K562 (cell line): ENCODE data around the gene SLCO3A1. TPM values are rescaled to one million over a fixed set of nuclear protein-coding genes. Genes with fewer than 3 reads are reported as not detected.

Experiments
- ATAC-seq: fragments of 200-7000 bp; cut with Tn5 transposase; 3 replicates; pipeline ENCODE4 v1.9.1; 2020; ENCODE audit warnings: moderate library complexity
- BruUV-seq: library from RNA; stranded (reverse); fragments of 400-500 nt; replicated peaks from 2 replicates; lab custom pipeline; 2021; lab: Mats Ljungman, UMichigan
- CTCF ChIA-PET: fragments of 300-600 bp; formaldehyde crosslinking; extraction: SDS; loops from one replicate; lab custom pipeline; 2021; ENCODE audit warnings: low intra/inter-chr PET ratio; lab: Yijun Ruan, JAX
- POLR2A ChIA-PET: fragments of 300-600, 350-650 bp; sonication (Branson Sonifier 250); formaldehyde crosslinking; extraction: SDS; loops from one replicate; lab custom pipeline; 2021; ENCODE audit warnings: antibody characterized with exemption, inconsistent platforms; lab: Yijun Ruan, JAX
- DNase-seq, 4 experiments: peaks; one replicate each; pipeline versions ENCODE4 v3.0.0 to v3.0.0-alpha.2; 2011 to 2018; ENCODE audit warnings: low spot score in 3 of 4, mixed read lengths in 3 of 4; ENCODE audit errors: extremely low read depth in 1 of 4
- FAIRE-seq: peaks from 2 replicates; lab custom pipeline; 2011; peaks lifted over from hg19 to GRCh38; lab: Jason Lieb, UNC
- H2AFZ ChIP-seq: 2 replicates; pipeline ENCODE4 v1.6.0; 2011; ENCODE audit warnings: low read depth, low read length, control low read depth, inconsistent platforms
- H3K27ac ChIP-seq: fragments of 200-600 bp; 3 replicates; pipeline ENCODE4 v1.8.0; 2011; ENCODE audit warnings: low read depth, mild to moderate bottlenecking, control low read depth, inconsistent platforms, low read length, moderate library complexity, mixed read lengths; ENCODE audit errors: extremely low read depth
- H3K27me3 ChIP-seq, 2 experiments: fragments of 300-600 bp in 1 of 2; 2 replicates in 1 of 2; 3 replicates in 1 of 2; pipeline versions ENCODE4 v1.6.0 to v1.8.0; 2011; ENCODE audit warnings: inconsistent platforms in 2 of 2, low read length in 2 of 2, mild to moderate bottlenecking in 1 of 2, mixed read lengths in 1 of 2, moderate library complexity in 1 of 2; ENCODE audit not compliant: control insufficient read depth in 2 of 2, insufficient read depth in 2 of 2
- H3K36me3 ChIP-seq: fragments of 300-600 bp; 3 replicates; pipeline ENCODE4 v1.8.0; 2011; ENCODE audit warnings: mild to moderate bottlenecking, low read length, inconsistent platforms; ENCODE audit not compliant: control insufficient read depth, insufficient read depth
- H3K4me1 ChIP-seq, 2 experiments: fragments of 200-600 bp in 1 of 2; replicated peaks in 1 of 2; 2 replicates in 1 of 2; 3 replicates in 1 of 2; pipeline versions ENCODE4 v1.5.1 to v1.8.0; 2011; ENCODE audit warnings: inconsistent platforms in 2 of 2, low read length in 2 of 2, mild to moderate bottlenecking in 1 of 2, mixed read lengths in 1 of 2, moderate library complexity in 1 of 2; ENCODE audit not compliant: control insufficient read depth in 2 of 2, insufficient read depth in 2 of 2
- H3K4me2 ChIP-seq: 2 replicates; pipeline ENCODE4 v1.6.1; 2011; ENCODE audit warnings: low read length, control low read depth, inconsistent platforms, mixed read lengths; ENCODE audit not compliant: insufficient read depth
- H3K4me3 ChIP-seq: fragments of 200-600 bp; sonication (generic), shearing (Covaris generic); 2 replicates; pipeline ENCODE4 v1.5.1; 2016; ENCODE audit warnings: control low read depth, inconsistent platforms
- H3K79me2 ChIP-seq: fragments of 200-600 bp; 3 replicates; pipeline ENCODE4 v1.8.0; 2011; ENCODE audit warnings: low read length, inconsistent platforms; ENCODE audit not compliant: control insufficient read depth, insufficient read depth
- H3K9ac ChIP-seq, 2 experiments: 2 replicates each; pipeline versions ENCODE4 v1.6.0 to v1.6.1; 2011; ENCODE audit warnings: low read depth in 2 of 2, low read length in 2 of 2, control low read depth in 1 of 2, inconsistent platforms in 1 of 2, mild to moderate bottlenecking in 1 of 2, mixed read lengths in 1 of 2; ENCODE audit not compliant: insufficient read depth in 1 of 2
- H3K9me1 ChIP-seq: one replicate; pipeline ENCODE4 v1.6.0; 2011; ENCODE audit warnings: inconsistent platforms, mild to moderate bottlenecking, low read length, moderate library complexity; ENCODE audit not compliant: control insufficient read depth, insufficient read depth
- H3K9me3 ChIP-seq: replicated peaks from 2 replicates; pipeline ENCODE4 v1.5.1; 2011; ENCODE audit warnings: low read depth, low read length, inconsistent platforms; ENCODE audit not compliant: control insufficient read depth, insufficient read depth
- H4K20me1 ChIP-seq: replicated peaks from 2 replicates; pipeline ENCODE4 v1.6.1; 2011; ENCODE audit warnings: low read length, inconsistent platforms, mixed read lengths; ENCODE audit not compliant: control insufficient read depth, insufficient read depth
- CHCHD3 ChIP-seq: fragments of 250-450 bp; sonication (Bioruptor Pico); IDR thresholded peaks from 2 replicates; pipeline ENCODE4 v2.1.2; 2022; ENCODE audit warnings: mild to moderate bottlenecking
- ELF1 ChIP-seq: fragments of 200-800 bp; sonication (Bioruptor generic); IDR thresholded peaks from 2 replicates; pipeline ENCODE4 v1.6.1; 2016; ENCODE audit warnings: missing genetic modification characterization, missing compliant biosample characterization
- HDAC3 ChIP-seq: fragments of 450-650 bp; IDR thresholded peaks from 2 replicates; pipeline ENCODE4 v1.6.1; 2018; ENCODE audit warnings: borderline replicate concordance, mild to moderate bottlenecking, moderate library complexity; ENCODE audit not compliant: partially characterized antibody
- HMGXB4 ChIP-seq: sonication (generic); formaldehyde crosslinking; IDR thresholded peaks from 2 replicates; pipeline ENCODE4 v1.8.1; 2023; ENCODE audit warnings: mild to moderate bottlenecking, missing genetic modification reagents
- KAT7 ChIP-seq: sonication (generic); formaldehyde crosslinking; IDR thresholded peaks from 2 replicates; pipeline ENCODE4 v1.8.0; 2022; ENCODE audit warnings: missing genetic modification reagents, mild to moderate bottlenecking, borderline replicate concordance
- NEUROD1 ChIP-seq: fragments of 150-350 bp; IDR thresholded peaks from 2 replicates; pipeline ENCODE4 v1.6.1; 2014; ENCODE audit warnings: borderline replicate concordance, low read length, low read depth; ENCODE audit not compliant: partially characterized antibody
- TAF1 ChIP-seq: IDR thresholded peaks from 2 replicates; pipeline ENCODE4 v1.6.1; 2011; ENCODE audit warnings: mild to moderate bottlenecking, low read length, moderate library complexity; ENCODE audit not compliant: insufficient read depth, control insufficient read depth, severe bottlenecking; ENCODE audit errors: extremely low read depth
- TAF7 ChIP-seq: fragments of 450-650 bp; IDR thresholded peaks from 2 replicates; pipeline ENCODE4 v1.6.1; 2016; ENCODE audit warnings: missing genetic modification characterization, missing compliant biosample characterization
- TBL1XR1 ChIP-seq, 2 experiments: IDR thresholded peaks; 2 replicates each; pipeline ENCODE4 v1.6.1; 2012; ENCODE audit warnings: improper control_type of control experiment in 2 of 2, low read length in 2 of 2, mild to moderate bottlenecking in 1 of 2
- ZNF121 ChIP-seq: sonication (generic); formaldehyde crosslinking; conservative IDR thresholded peaks from 2 replicates; pipeline ENCODE4 v1.8.0; 2022; ENCODE audit warnings: missing genetic modification reagents
- ZNF696 ChIP-seq: fragments of 250-450 bp; sonication (Bioruptor Pico); conservative IDR thresholded peaks from 2 replicates; pipeline ENCODE4 v1.4.0; 2020; ENCODE audit warnings: mild to moderate bottlenecking, moderate library complexity
- ZNF76 ChIP-seq: fragments of 250-450 bp; sonication (Bioruptor Pico); IDR thresholded peaks from 2 replicates; pipeline ENCODE4 v1.4.0; 2020; ENCODE audit warnings: mild to moderate bottlenecking, moderate library complexity, borderline replicate concordance
- ZNF79 ChIP-seq: fragments of 250-450 bp; sonication (Bioruptor Pico); IDR thresholded peaks from 2 replicates; pipeline ENCODE4 v1.4.0; 2020; ENCODE audit warnings: low read depth, mild to moderate bottlenecking, moderate library complexity
- WGBS: fragments of 100-300 bp; shearing (Covaris generic); methylation state at CpG from one replicate; pipeline ENCODE4 v1.1.6; 2016; ENCODE audit warnings: low coverage, mixed read lengths; ENCODE audit not compliant: insufficient coverage; ENCODE audit errors: missing lambda C conversion rate; 5-methylcytosine and 5-hydroxymethylcytosine counted together
- in situ Hi-C: fragments of 300-500 bp; cut with MboI; formaldehyde crosslinking; loops from 4 replicates; pipeline ENCODE4 v1.15.0; 2018; ENCODE audit warnings: inconsistent platforms, mixed read lengths
- intact Hi-C: fragments of 100-400 bp; cut with micrococcal nuclease; formaldehyde crosslinking; loops from 2 replicates; pipeline ENCODE4 v1.14.2; 2022
- polyA plus RNA-seq, 8 experiments: library from polyadenylated mRNA; depleted of rRNA in 4 of 8; stranded (reverse) in 5 of 8; unstranded in 3 of 8; fragments of >200 nt; fragmentation: Nextera tagmentation in 2 of 8; fragmentation: Illumina TruSeq in 1 of 8; extraction: Ambion mirVana in 2 of 8; extraction: Trizol in 1 of 8; gene quantifications; 2 replicates each; pipeline versions ENCODE4 v1.2.1 to v1.2.3, GENCODE V29; 2011 to 2014; ENCODE audit warnings: inconsistent platforms in 1 of 8, missing spikeins in 1 of 8
- total RNA-seq, 7 experiments: library from RNA; depleted of rRNA in 6 of 7; stranded (reverse); fragments of >200 nt in 6 of 7; fragmentation: Illumina TruSeq in 2 of 7; extraction: Trizol in 2 of 7; gene quantifications; 2 replicates each; pipeline versions ENCODE4 v1.2.1 to v1.2.3, GENCODE V29; 2011 to 2021; ENCODE audit warnings: low replicate concordance in 1 of 7
- TF ChIP-seq, protein P1 (sequence below): fragments of 200-800 bp; sonication (Bioruptor generic); IDR thresholded peaks from 2 replicates; pipeline ENCODE4 v1.6.1; 2016; ENCODE audit warnings: missing genetic modification characterization, missing compliant biosample characterization

Gene SLCO3A1
- total and polyA plus RNA-seq, 9 of the 15 experiments (the other 6 are each of a cell fraction or from before 2014, with no cell fraction given), result 0.01 to 0.84 (median 0.06) TPM; not detected in 3

GRCh38 chr15:92018535-92019239, 165.2 kb downstream of the SLCO3A1 start (continued):
- TF ChIP-seq NEUROD1 (no peak), TBL1XR1 (IDR thresholded peaks at IDR 0.05; ENCODE audit: low read length in 2 of 2) (no peak), ELF1 (no peak)

- WGBS, result 0% methylated on average over 7 of the region's 7 CpGs
- Histone ChIP-seq H3K27me3 (0 out of 5 replicates have a peak, but pooled peaks cover 0 to 4% of the 10 kb centered on the region in 2 experiments), H4K20me1 (0 out of 2 replicates have a peak, but pooled peaks cover 2% of the 10 kb centered on the region), H3K9me3 (no peaks in the 10 kb centered on the region), H3K4me2 (no peak overlapping the region), H3K27ac (no peak overlapping the region), H3K9me1 (no peaks in the 10 kb centered on the region), H3K36me3 (no peaks in the 10 kb centered on the region), H3K4me3 (no peak overlapping the region), H3K4me1 (no peaks in the 10 kb centered on the region), H2AFZ (no peak overlapping the region), H3K9ac (no peak overlapping the region), H3K79me2 (no peaks in the 10 kb centered on the region)
- in situ Hi-C loops, result no loop called here
- DNase-seq (no peak), FAIRE-seq (no peak), ATAC-seq (no peak)
- ChIA-PET POLR2A (no interaction called here), CTCF (no interaction called here)
- BruUV-seq, result no TSS peak
- intact Hi-C loops, result no loop called here
- no peak for TF ChIP-seq ZNF696 (CRISPR knock-in tag)
- no peak for TF ChIP-seq ZNF121
- TF ChIP-seq TAF1, result no peak
- TF ChIP-seq, protein P1, sequence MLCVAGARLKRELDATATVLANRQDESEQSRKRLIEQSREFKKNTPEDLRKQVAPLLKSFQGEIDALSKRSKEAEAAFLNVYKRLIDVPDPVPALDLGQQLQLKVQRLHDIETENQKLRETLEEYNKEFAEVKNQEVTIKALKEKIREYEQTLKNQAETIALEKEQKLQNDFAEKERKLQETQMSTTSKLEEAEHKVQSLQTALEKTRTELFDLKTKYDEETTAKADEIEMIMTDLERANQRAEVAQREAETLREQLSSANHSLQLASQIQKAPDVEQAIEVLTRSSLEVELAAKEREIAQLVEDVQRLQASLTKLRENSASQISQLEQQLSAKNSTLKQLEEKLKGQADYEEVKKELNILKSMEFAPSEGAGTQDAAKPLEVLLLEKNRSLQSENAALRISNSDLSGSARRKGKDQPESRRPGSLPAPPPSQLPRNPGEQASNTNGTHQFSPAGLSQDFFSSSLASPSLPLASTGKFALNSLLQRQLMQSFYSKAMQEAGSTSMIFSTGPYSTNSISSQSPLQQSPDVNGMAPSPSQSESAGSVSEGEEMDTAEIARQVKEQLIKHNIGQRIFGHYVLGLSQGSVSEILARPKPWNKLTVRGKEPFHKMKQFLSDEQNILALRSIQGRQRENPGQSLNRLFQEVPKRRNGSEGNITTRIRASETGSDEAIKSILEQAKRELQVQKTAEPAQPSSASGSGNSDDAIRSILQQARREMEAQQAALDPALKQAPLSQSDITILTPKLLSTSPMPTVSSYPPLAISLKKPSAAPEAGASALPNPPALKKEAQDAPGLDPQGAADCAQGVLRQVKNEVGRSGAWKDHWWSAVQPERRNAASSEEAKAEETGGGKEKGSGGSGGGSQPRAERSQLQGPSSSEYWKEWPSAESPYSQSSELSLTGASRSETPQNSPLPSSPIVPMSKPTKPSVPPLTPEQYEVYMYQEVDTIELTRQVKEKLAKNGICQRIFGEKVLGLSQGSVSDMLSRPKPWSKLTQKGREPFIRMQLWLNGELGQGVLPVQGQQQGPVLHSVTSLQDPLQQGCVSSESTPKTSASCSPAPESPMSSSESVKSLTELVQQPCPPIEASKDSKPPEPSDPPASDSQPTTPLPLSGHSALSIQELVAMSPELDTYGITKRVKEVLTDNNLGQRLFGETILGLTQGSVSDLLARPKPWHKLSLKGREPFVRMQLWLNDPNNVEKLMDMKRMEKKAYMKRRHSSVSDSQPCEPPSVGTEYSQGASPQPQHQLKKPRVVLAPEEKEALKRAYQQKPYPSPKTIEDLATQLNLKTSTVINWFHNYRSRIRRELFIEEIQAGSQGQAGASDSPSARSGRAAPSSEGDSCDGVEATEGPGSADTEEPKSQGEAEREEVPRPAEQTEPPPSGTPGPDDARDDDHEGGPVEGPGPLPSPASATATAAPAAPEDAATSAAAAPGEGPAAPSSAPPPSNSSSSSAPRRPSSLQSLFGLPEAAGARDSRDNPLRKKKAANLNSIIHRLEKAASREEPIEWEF (CRISPR knock-in tag), result no peak
- TF ChIP-seq TAF7, result no peak
- TF ChIP-seq ZNF76 (CRISPR knock-in tag), result no peak
- no peak for TF ChIP-seq HMGXB4
- no peak for TF ChIP-seq KAT7 (CRISPR knock-in tag)
- TF ChIP-seq CHCHD3 (CRISPR knock-in tag), result no peak
- no peak for TF ChIP-seq ZNF79 (CRISPR knock-in tag)
- no peak for TF ChIP-seq HDAC3
These were observed 166.2 kb downstream of the SLCO3A1 start for GRCh38 chr15:92019706-92020105.
